ENCODE results near the gene RFX8. TPM values are rescaled to one million over a fixed set of nuclear protein-coding genes. Genes with fewer than 3 reads are reported as not detected.

RFX8 gene
- total and polyA plus RNA-seq, 2 of the 13 experiments (the other 11 are each of a cell fraction or from before 2014, with no cell fraction given), result not detected

GRCh38 chr2:101469863-101470262 is 5.0 kb downstream of the RFX8 start (continued):
- 0 out of 2 replicates have a peak, but pooled peaks have one; percentile 28 for TF ChIP-seq ZHX1 (CRISPR knock-in tag; IDR thresholded peaks at IDR 0.05; ENCODE audit: low read depth)
- no peak for TF ChIP-seq SOX6 (IDR thresholded peaks at IDR 0.05)
- TF ChIP-seq SOX6 (CRISPR knock-in tag; IDR thresholded peaks at IDR 0.05), result peak; percentile 53; the same call in 1 of the 2 replicates
- TF ChIP-seq ZNF792 (CRISPR knock-in tag; IDR thresholded peaks at IDR 0.05), result peak; percentile 40; the same call in 1 of the 2 replicates
- TF ChIP-seq THAP11 (CRISPR knock-in tag; IDR thresholded peaks at IDR 0.05), result peak; percentile 36
- TF ChIP-seq MLX (CRISPR knock-in tag; IDR thresholded peaks at IDR 0.05), result 0 out of 2 replicates have a peak, but pooled peaks have one; percentile 17
- no peak for TF ChIP-seq ZNF160 (CRISPR knock-in tag; IDR thresholded peaks at IDR 0.05)
- TF ChIP-seq ZNF232 (CRISPR knock-in tag; IDR thresholded peaks at IDR 0.05; ENCODE audit: borderline replicate concordance), result peak; percentile 72; the same call in 1 of the 2 replicates
- 0 out of 2 replicates have a peak, but pooled peaks have one; percentile 51 for TF ChIP-seq HNF1B (CRISPR knock-in tag; IDR thresholded peaks at IDR 0.05)
- 0 out of 4 replicates have a peak, but pooled peaks of 1 of the 2 experiments have one; percentile 1 for TF ChIP-seq MAFK (conservative IDR thresholded peaks at IDR 0.05 in 1 of 2, IDR thresholded peaks at IDR 0.05 in 1 of 2; ENCODE audit: low read length in 2 of 2)
- TF ChIP-seq ASH2L (IDR thresholded peaks at IDR 0.05; ENCODE audit: insufficient read length, low read depth, low read length), result peak; percentile 39
- TF ChIP-seq ZNF556 (CRISPR knock-in tag; IDR thresholded peaks at IDR 0.05; ENCODE audit: borderline replicate concordance), result peak; percentile 61; the same call in 1 of the 2 replicates
- TF ChIP-seq CBX5 (CRISPR knock-in tag; IDR thresholded peaks at IDR 0.05; ENCODE audit: borderline replicate concordance), result peak; percentile 77; the same call in 1 of the 2 replicates
- TF ChIP-seq FOXJ3 (CRISPR knock-in tag; IDR thresholded peaks at IDR 0.05; ENCODE audit: borderline replicate concordance), result 0 out of 2 replicates have a peak, but pooled peaks have one; percentile 5
- no peak for TF ChIP-seq TBL1XR1 (IDR thresholded peaks at IDR 0.05; ENCODE audit: borderline replicate concordance, low read length, partially characterized antibody)
- 0 out of 2 replicates have a peak, but pooled peaks have one; percentile 24 for TF ChIP-seq ZSCAN29 (CRISPR knock-in tag; conservative IDR thresholded peaks at IDR 0.05)
- no peak for TF ChIP-seq KDM1A (CRISPR knock-in tag; IDR thresholded peaks at IDR 0.05)
- TF ChIP-seq SALL1 (CRISPR knock-in tag; IDR thresholded peaks at IDR 0.05), result peak; percentile 48
- TF ChIP-seq FOXO1 (CRISPR knock-in tag; IDR thresholded peaks at IDR 0.05), result peak; percentile 40; the same call in 1 of the 2 replicates
- TF ChIP-seq SP2 (CRISPR knock-in tag; IDR thresholded peaks at IDR 0.05), result no peak
- TF ChIP-seq MED1 (CRISPR knock-in tag; IDR thresholded peaks at IDR 0.05), result peak; percentile 38; the same call in 1 of the 2 replicates
- peak; percentile 25; the same call in 1 of the 2 replicates for TF ChIP-seq MEIS1 (CRISPR knock-in tag; IDR thresholded peaks at IDR 0.05; ENCODE audit: borderline replicate concordance)
- peak; percentile 82; the same call in 1 of the 2 replicates for TF ChIP-seq CEBPG (CRISPR knock-in tag; IDR thresholded peaks at IDR 0.05)
- TF ChIP-seq TBX2 (CRISPR knock-in tag; IDR thresholded peaks at IDR 0.05; ENCODE audit: borderline replicate concordance), result peak; percentile 34; the same call in 1 of the 2 replicates
- TF ChIP-seq KLF15 (CRISPR knock-in tag; IDR thresholded peaks at IDR 0.05; ENCODE audit: borderline replicate concordance), result no peak
- TF ChIP-seq ZFP36 (IDR thresholded peaks at IDR 0.05; ENCODE audit: borderline replicate concordance, low read depth, low read length, partially characterized antibody), result peak; percentile 21
- TF ChIP-seq POGZ (CRISPR knock-in tag; IDR thresholded peaks at IDR 0.05), result peak; percentile 41; the same call in 1 of the 2 replicates
